ENCODE data around the gene SOD2.
"Not testable (repeated sequence)": the region's sequence is repeated elsewhere in the genome, so short reads cannot be mapped to it uniquely, and the experiment has no call there.

The SOD2 gene

DNA sequence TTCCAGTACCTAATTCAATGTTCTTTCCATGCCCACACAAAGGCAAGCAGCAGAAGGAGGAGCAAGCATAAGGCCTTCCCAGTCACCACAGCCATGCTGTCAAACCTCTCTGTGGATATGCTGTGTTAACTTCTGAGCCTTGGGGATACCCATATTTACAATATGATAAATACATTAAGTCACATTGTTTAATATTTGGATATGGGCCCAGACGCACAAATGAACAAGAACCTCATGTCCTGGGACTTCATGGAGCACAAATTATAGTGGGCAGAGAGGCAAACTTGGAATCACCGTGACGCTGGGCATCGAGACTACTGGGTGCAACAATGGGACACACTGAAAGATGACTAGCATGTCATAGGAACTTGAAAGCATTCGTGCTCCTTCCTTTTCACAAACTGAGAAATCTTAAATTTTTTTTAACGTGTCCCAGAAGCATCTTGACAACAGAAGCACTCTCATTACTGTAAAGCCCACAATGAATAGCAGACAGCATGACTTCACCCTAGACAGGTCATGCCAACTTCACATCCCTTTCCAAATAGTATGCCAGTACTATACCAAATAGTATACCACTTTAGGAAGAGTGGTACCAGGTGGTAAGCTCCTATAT lies 16.0 kb downstream of the SOD2 start:
- no peak for TF ChIP-seq CTCF (IDR thresholded peaks at IDR 0.05; ENCODE audit: low read depth, low read length)
- peak in 1 of 2 donors; percentile 55 for DNase-seq (ENCODE audit: low read depth in 2 of 2)

DNA sequence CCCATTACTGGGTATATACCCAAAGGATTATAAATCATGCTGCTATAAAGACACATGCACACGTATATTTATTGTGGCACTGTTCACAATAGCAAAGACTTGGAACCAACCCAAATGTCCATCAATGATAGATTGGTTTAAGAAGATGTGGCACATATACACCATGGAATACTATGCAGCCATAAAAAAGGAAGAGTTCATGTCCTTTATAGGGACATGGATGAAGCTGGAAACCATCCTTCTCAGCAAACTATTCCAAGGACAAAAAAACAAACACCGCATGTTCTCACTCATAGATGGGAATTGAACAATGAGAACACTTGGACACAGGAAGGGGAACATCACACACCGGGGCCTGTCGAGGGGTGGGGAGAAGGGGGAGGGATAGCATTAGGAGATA lies 16.8 kb downstream of the SOD2 start:
- not testable (repeated sequence) for DNase-seq (ENCODE audit: low read depth in 2 of 2); H3K4me3 ChIP-seq (replicated peaks in 1 of 2; ENCODE audit: low read depth in 2 of 2, low read length in 2 of 2)

More for the DNA sequence above, 16.0 kb downstream of the SOD2 start:
- H3K4me3 ChIP-seq (replicated peaks in 1 of 2; ENCODE audit: low read depth in 2 of 2, low read length in 2 of 2), result no peak overlapping the region

GRCh38 chr6:159665868-159666635 lies 27.0 kb downstream of the SOD2 start:
- DNase-seq (ENCODE audit: low read depth in 2 of 2), result no peak
- TF ChIP-seq CTCF (IDR thresholded peaks at IDR 0.05; ENCODE audit: low read depth, low read length), result no peak

GRCh38 chr6:159663368-159663889 lies 29.6 kb downstream of the SOD2 start:
- H3K4me3 ChIP-seq (replicated peaks in 1 of 2; ENCODE audit: low read depth in 2 of 2, low read length in 2 of 2); DNase-seq (ENCODE audit: low read depth in 2 of 2): not testable (repeated sequence)

More at GRCh38 chr6:159665868-159666635, 27.0 kb downstream of the SOD2 start:
- no peak overlapping the region for H3K4me3 ChIP-seq (replicated peaks in 1 of 2; ENCODE audit: low read depth in 2 of 2, low read length in 2 of 2)

- not testable (repeated sequence) for DNase-seq (ENCODE audit: low read depth in 2 of 2); H3K4me3 ChIP-seq (replicated peaks in 1 of 2; ENCODE audit: low read depth in 2 of 2, low read length in 2 of 2)
Observed at GRCh38 chr6:159661977-159662376, 31.1 kb downstream of the SOD2 start.

DNA sequence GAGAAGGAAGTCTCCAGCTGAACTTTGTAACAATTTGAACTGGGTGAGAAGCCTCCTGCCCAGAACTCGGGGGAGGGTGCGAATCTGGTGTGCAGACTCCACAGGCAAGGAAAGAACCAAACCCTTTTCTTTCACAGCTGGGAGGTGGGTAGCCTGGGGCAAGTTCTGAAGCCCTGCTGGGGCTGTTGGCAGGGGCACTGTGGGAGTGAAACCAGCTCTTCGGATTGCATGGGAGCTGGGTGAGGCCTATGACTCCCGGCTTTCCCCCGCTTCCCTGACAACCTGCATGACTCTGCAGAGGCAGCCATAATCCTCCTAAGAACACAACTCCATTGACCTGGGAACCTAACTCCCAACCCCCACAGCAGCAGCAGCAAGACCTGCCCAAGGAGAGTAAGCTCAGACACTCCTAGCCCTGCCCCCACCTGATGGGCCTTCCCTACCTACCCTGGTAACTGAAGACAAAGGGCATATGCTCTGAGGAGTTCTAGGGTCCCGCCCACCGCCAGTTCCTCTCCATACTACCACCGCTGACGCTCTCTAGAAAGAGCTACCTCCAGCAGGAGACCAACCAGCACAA lies 37.5 kb downstream of the SOD2 start:
- TF ChIP-seq CTCF (IDR thresholded peaks at IDR 0.05; ENCODE audit: low read depth, low read length), result no peak
- H3K4me3 ChIP-seq (replicated peaks in 1 of 2; ENCODE audit: low read depth in 2 of 2, low read length in 2 of 2), result no peak overlapping the region
- DNase-seq (ENCODE audit: low read depth in 2 of 2), result no peak

DNA sequence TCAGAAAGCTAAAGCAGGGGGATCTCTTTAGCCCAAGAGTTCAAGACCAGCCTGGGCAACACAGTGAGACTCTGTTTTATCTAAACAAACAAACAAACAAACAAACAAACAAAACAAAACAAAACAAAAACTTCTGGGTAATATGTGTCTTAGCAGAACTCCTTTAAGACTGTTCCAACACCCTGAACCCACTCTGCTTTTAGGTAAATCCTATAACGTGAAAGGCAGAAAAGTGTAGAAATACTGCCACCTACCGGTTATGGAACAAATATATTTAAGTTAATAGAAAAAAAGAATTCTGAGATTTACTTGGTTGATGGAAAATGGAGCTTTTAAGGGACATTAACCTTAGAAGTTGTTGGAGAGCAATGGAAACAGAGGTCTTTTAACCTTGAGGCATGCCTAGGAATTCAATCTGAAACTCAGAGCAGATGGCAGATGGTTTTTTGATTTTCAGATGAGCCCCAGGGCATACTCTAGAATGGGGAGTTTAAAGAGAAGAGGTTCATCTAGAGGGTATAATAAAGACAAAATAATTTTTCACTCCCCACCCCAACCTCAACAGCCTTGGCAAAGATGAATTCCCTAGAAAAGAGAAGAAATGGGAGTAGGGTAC lies 38.5 kb downstream of the SOD2 start:
- TF ChIP-seq CTCF (IDR thresholded peaks at IDR 0.05; ENCODE audit: low read depth, low read length), result peak; percentile 43
- DNase-seq (ENCODE audit: low read depth in 2 of 2), result peak; percentile 77 to 80
- no peak overlapping the region for H3K4me3 ChIP-seq (replicated peaks in 1 of 2; ENCODE audit: low read depth in 2 of 2, low read length in 2 of 2)

DNA sequence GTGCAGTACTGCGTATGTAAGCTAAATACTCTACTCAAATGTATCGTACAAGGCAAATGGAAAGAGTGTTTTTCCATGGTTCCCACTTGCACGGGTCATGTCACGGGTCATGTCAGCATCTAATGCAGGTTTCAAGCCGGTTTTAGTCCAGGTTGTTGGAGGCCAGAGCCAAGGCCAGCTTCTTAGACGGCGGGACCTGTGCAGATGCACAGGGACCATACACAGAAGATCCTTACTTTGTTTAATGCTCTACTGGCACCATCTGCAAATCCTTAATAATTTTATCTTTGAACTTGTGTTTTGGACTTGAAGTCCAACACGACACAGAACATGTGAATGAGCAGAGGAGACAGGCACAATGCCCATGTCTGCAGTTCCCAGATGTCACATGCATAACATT lies 42.7 kb downstream of the SOD2 start:
- H3K4me3 ChIP-seq (replicated peaks in 1 of 2; ENCODE audit: low read depth in 2 of 2, low read length in 2 of 2), result no peak overlapping the region
- DNase-seq (ENCODE audit: low read depth in 2 of 2), result no peak
- TF ChIP-seq CTCF (IDR thresholded peaks at IDR 0.05; ENCODE audit: low read depth, low read length), result no peak
